HL-60/S4 treated with phorbol 12-myristate 13-acetate at 8.2 ng/mL for 4 days and 3 days (cell line): Measurements from ENCODE around the gene CH25H.

Experiments
- in situ Hi-C: fragments of 300-500 bp; cut with MboI; formaldehyde crosslinking; loops from 2 replicates; pipeline ENCODE4 v1.15.0; 2022; ENCODE audit warnings: low sequenced_read_pairs

The CH25H gene

DNA sequence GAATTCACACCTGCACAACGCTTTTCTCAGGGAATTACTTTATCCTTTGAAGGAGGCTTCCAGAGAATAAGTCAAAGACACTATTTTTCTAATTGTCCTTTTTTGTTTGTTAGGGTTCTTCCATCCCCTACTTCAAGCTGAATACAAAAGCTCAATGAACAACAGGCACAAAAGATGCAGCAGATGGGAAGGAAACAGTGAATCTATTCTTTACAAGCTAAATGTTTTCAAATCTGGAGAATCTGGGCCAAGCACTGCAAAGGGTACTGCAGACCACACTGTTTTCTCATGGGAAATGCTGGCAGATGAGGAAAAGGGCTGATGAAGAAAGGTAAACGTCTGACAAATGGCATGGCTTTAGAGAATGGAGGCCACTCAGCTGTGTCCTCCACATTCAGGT, 25.9 kb upstream of the CH25H start:
- in situ Hi-C loops = no loop called here

- in situ Hi-C loops = no loop called here
Measured at GRCh38 chr10:89228962-89229361, 21.8 kb upstream of the CH25H start.

GRCh38 chr10:89228146-89228545, 21.0 kb upstream of the CH25H start:
- in situ Hi-C loops = no loop called here

- in situ Hi-C loops = no loop called here
Measured at GRCh38 chr10:89226891-89227290, 19.8 kb upstream of the CH25H start.

DNA sequence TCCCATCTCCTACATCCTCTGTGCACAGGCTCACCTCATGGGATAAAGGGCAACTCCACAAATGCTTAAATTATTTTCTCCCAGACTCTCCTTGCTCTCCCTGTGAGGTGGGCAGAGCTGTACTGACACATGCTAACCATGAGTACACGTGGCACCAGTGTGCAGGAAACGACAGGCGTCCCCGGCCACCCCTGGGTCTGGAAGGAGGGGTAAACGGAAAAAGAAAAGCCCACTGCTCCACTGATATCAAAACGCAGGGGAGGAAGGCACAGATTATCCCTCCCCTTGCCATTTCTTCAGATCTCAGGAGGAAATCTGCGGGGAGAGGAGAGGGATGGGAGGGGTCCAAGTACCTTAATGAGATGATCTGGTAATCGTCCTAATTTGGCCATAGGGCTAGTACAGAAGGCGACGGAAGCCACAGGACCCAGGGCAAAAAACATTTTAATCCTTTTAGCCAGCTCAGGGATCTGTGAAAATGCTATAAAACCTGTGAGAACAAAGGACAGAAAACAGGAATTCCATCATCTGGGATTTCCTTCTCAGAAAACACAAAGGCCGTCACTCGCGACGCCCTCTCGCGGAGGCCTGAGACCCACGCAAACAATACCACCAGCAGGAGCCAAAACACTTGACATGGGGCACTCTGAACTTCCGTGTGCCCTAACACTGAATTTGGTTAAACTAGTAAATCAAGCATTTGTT, 17.8 kb upstream of the CH25H start:
- in situ Hi-C loops = loop anchor here (25.0 kb wide), 1 partner anchor 288 kb away; no protein-coding TSS in a partner anchor

DNA sequence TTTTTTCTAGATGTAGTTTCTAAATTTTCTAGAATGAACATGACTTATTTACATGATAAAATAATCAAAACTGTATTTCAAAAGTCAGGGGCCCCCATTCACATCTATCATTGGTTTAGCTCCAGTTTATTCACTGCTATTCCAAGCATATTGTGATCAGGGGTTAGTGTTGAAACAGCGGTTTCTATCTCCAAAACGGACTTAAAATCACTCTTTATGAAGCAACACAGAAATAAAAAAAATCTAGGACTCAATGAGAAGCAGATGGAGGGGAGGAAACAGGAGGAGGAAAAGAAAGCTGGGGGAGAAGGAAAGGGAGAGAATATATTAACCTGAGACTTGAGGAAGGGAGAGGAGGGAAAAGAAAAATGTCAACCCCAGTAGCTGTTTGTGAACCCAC, 14.8 kb upstream of the CH25H start:
- in situ Hi-C loops = loop anchor here (25.0 kb wide), 1 partner anchor 285 kb away; no protein-coding TSS in a partner anchor

DNA sequence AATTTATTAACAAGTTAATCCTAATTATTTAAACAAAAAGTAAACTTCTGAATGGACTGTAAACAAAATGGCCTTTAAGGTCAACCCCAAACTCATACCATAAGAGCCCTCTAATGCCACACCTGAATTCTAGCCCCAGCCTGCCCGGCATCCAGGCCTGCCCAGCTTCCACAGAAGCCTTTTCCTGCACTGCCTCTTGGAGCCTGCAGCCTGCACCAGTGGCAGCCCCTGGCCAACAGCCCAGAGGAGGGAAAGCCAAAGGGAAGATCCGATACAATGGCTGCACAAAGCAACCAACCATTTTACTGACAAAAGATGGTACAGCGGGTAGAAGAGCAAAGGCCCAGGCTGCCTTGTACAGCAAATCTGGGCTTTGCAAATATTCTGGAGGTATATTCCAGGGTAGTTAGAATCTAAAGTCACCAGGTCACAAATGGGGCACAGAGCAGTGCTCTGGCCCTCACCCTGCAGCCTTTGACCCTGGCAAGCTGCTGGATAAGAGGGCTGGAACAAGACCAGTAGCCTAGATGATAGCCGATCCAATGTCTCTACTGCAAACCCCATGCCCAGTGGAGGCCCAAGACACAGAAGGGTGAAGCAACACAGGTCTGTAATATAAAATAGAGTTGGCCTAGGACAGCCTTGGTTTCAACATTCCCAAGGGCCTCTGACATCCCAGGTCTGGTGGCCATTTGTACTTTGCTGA, 12.5 kb upstream of the CH25H start:
- in situ Hi-C loops = loop anchor here (10.0 to 25.0 kb wide), 2 partner anchors 185 to 282 kb away; no protein-coding TSS in a partner anchor

DNA sequence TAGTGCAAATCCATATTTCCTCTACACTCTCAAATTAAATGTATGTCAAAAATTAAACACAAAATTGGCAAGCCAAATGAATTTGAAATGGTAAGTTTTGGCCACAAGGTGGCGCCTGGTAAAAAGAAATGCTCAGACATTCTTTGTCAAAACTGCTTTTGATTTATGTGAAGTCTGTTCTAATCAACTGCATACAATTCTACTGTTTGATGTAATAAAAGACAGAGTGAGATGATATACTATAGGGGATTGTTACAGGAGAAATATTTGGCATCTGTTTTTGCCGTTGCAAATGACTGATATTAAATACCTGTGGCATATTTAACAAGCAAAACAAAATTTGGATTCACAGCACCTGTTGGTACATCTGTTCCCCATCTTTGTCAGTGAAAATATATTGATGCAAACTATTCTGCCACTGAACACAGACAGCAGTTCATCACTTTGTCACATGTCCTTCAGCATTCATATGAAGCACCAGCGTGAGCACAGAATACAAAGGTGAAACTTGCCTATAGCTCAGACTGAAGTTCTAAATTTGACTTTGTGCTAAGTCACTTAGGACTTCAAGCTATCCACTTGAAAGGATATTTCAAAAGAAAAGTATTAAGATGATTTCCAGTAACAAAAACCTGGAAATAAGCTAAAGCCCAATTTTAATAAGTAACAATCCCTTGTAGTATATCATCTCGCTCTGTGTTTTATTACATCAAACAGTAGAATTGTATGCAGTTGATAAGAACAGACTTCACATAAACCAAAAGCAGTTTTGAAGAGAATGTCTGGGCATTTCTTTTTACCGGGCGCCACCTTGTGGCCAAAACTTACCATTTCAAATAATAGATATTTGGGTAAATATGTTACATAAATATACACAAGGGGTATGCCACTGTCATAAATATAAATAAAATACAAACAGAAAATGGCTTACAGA, 10.2 kb upstream of the CH25H start:
- in situ Hi-C loops = loop anchor here (10.0 to 25.0 kb wide), 2 partner anchors 183 to 280 kb away; no protein-coding TSS in a partner anchor

- in situ Hi-C loops = loop anchor here (10.0 to 25.0 kb wide), 2 partner anchors 181 to 279 kb away; no protein-coding TSS in a partner anchor
Measured at GRCh38 chr10:89216056-89216455, 8.9 kb upstream of the CH25H start.

GRCh38 chr10:89215511-89215910, 8.4 kb upstream of the CH25H start:
- in situ Hi-C loops = loop anchor here (10.0 to 25.0 kb wide), 2 partner anchors 181 to 278 kb away; no protein-coding TSS in a partner anchor

DNA sequence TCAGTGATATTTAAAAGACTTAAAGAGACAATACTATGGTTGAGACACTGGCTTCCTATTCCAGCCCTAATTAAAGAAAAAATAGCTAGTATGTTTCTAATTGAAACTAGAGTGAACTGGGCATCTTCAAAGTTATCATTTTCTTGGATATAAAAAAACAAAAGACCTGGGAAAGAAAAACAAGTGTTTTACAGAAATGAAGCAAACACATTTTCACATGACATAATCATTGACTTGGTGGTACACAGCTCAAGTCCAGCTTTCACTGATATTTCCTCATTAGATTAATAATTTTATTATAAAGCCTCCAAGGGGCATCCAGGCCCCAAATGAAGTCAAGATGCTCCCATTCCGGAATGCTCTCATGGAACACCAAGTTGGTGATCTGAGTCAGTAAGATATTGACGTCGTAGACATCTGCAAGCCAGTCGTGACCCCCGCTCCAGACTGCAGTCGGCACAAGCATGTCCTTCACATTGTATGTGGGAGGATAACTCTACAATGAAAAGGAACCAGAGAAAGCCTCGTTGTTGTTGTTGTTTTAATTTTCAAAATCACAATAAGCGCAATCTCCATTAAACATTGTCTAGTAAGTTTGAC, 7.5 kb upstream of the CH25H start:
- in situ Hi-C loops = loop anchor here (10.0 to 25.0 kb wide), 2 partner anchors 180 to 277 kb away; no protein-coding TSS in a partner anchor

DNA sequence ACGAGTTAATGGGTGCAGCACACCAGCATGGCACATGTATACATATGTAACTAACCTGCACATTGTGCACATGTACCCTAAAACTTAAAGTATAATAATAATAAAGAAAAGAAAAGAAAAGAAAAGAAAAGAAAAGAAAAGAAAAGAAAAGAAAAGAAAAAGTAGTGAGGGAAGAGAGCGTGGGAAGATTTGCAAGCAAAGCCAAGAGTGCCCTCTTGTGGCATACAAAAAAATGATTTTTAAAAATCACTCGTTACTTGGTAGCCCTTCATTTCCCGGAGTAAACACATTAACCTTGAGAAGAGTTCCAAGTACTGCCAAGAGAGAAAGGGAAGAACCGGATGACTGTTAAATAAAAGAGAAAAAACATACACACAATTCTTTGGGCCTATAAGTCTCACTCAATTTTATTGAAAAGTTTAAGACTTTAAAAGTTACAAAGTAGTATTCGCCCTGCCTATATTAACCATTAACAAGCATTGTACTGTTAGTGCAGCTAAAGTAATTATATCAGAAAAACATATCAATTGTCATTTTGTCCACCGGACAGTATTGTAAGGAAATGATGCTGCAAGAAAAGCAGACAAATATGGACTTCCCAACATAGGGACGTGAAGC, 6.2 kb upstream of the CH25H start:
- in situ Hi-C loops = loop anchor here (10.0 to 25.0 kb wide), 2 partner anchors 178 to 276 kb away; no protein-coding TSS in a partner anchor

GRCh38 chr10:89210794-89211425, 3.8 kb upstream of the CH25H start:
- in situ Hi-C loops = loop anchor here (10.0 to 25.0 kb wide), 2 partner anchors 176 to 274 kb away; no protein-coding TSS in a partner anchor

DNA sequence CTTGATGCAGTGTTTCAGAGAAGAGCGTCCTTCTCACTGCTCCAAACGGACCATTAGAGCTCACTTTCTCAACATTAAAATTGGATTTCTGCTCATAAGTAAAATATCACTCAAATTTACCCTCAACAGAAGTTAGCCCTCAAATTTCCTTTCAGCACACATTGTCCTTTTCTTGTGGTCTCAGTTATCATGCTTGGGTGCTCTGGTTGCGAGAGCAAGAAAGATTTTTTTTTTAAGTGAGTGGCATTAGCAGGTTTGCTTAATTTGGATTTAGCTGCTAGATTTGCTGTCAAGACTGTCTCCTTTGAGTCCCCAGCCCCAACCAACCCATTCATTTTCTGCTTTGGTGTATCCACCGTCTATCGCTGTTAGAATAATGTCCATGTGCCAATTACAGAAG, 2.6 kb upstream of the CH25H start:
- in situ Hi-C loops = loop anchor here (10.0 to 25.0 kb wide), 2 partner anchors 175 to 272 kb away; no protein-coding TSS in a partner anchor

DNA sequence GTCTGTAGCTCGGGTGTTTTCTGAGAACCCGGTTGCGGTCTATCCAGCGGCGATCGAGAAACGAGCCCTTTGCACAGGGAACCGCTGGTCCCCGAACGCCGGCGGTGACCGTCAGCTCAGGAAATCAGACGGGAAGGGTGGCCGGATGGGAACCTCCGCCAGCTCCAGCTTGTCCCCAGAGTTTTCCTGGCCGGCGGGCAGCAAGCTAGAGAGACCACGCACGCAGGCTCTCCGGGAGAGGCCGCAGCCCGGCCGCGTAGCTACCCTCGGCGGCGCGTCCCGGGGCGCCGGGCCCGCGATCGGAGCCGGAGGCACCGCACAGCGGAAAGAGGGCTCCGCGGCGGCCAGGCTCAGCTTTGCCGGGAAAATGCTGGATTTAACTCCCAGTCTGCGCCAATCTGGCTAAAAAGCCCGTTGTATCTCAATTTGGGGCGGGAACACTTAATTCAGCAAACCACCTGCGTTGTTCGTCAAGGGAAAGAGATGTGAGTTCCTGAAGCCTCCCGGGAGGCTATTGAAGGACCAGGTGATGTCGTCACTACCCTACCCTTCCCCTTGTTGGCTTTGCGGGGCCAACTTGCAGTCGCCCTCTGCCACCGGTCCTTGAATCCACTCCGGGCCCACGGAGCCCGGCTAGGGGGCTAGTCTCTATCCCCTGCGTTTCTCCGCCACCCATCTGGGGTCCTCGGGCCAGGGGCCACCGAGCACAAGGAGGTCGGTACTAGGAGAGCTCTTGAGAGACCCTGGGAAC, 859 bp upstream of the CH25H start:
- in situ Hi-C loops = loop anchor here (25.0 kb wide), 1 partner anchor 271 kb away; no protein-coding TSS in a partner anchor

DNA sequence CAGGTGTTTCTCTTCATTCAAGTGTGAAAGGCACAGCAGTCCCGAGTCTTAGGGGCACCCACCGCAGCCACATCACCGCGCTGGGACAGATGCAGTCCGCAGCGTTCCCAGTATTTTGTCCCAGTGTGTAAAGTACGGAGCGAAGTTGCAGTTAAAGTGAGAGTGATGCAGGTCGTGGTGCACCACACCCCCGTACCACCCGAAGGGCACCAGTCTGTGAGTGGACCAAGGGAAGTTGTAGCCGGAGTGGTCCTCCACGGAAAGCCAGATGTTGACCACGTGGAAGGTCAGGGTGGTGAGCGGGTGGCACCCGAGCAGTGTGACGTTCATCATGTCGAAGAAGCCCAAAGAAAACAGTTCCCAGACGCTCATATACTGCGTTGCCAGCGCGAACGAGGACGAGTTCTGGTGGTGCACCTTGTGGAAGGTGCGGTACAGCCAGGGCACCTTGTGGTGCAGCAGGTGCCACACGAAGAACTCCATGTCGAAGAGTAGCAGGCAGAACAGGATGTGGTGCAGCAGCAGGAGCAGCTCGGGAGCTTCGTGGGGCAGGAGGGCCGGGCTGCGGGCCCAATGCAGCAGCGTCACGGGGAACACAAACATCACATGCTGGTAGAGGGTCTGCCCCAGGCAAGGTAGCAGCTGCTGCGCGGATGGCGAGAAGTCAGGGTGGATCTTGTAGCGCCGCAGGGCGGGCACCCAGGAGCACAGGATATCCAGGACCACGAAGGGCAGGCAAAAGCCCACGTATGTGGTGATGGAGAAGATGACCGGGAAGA, 526 bp downstream of the CH25H start:
- in situ Hi-C loops = loop anchor here (25.0 kb wide), 1 partner anchor 269 kb away; no protein-coding TSS in a partner anchor

GRCh38 chr10:89204621-89205185, 2.4 kb downstream of the CH25H start:
- in situ Hi-C loops = loop anchor here (25.0 kb wide), 1 partner anchor 267 kb away; no protein-coding TSS in a partner anchor
